Suprapubic skin (tissue), 4 donors: ENCODE measurements around the gene CLEC16A. TPM values are rescaled to one million over a fixed set of nuclear protein-coding genes. Genes with fewer than 3 reads are reported as not detected.
A peak's percentile ranks its signal among the peaks of the same experiment; 100 is the strongest.

Experiments used
- DNase-seq, 2 donors: peaks; one replicate each; pipeline ENCODE4 v3.0.0-alpha.2; 2019; ENCODE audit warnings: low spot score in 2 of 2
- H3K27ac ChIP-seq: fragments of 200-600 bp; sonication (generic); one replicate; pipeline ENCODE4 v1.5.1; 2019
- H3K27me3 ChIP-seq: fragments of 200-600 bp; sonication (generic); one replicate; pipeline ENCODE4 v1.5.1; 2019
- H3K36me3 ChIP-seq: fragments of 200-600 bp; sonication (generic); one replicate; pipeline ENCODE4 v1.5.1; 2019
- H3K4me1 ChIP-seq: fragments of 200-600 bp; sonication (generic); one replicate; pipeline ENCODE4 v1.5.1; 2019
- H3K4me3 ChIP-seq: fragments of 200-600 bp; sonication (generic); one replicate; pipeline ENCODE4 v1.5.1; 2019; ENCODE audit warnings: mild to moderate bottlenecking
- H3K9me3 ChIP-seq: fragments of 200-600 bp; sonication (generic); one replicate; pipeline ENCODE4 v1.5.1; 2019
- CTCF ChIP-seq, 2 donors: fragments of 200-600 bp in 1 of 2; fragments of 450-650 bp in 1 of 2; sonication (generic) in 1 of 2; IDR thresholded peaks; one replicate each; pipeline ENCODE4 v1.5.1; 2016 to 2019; ENCODE audit warnings: antibody characterized with exemption in 2 of 2, mild to moderate bottlenecking in 1 of 2, moderate library complexity in 1 of 2
- EP300 ChIP-seq: sonication (generic); formaldehyde crosslinking; IDR thresholded peaks from one replicate; pipeline ENCODE4 v1.6.1; 2017; ENCODE audit warnings: antibody characterized with exemption
- POLR2A ChIP-seq, 2 donors: fragments of 450-650 bp; IDR thresholded peaks; one replicate each; pipeline ENCODE4 v1.6.1; 2017; ENCODE audit warnings: antibody characterized with exemption in 2 of 2, mild to moderate bottlenecking in 2 of 2, moderate library complexity in 2 of 2
- POLR2AphosphoS5 ChIP-seq, 3 donors: sonication (generic); formaldehyde crosslinking; IDR thresholded peaks; one replicate each; pipeline ENCODE4 v1.6.1; 2017; ENCODE audit warnings: antibody characterized with exemption in 3 of 3
- WGBS: methylation state at CpG from one replicate; pipeline ENCODE4 v1.1.5; 2018; 5-methylcytosine and 5-hydroxymethylcytosine counted together
- total RNA-seq, 4 donors: library from RNA; depleted of rRNA; stranded (reverse); fragments of >200 nt; gene quantifications; one replicate each; pipeline ENCODE4 v1.1.0, GENCODE V29; 2016

Gene CLEC16A
- total RNA-seq, 4 donors from 2014 or later, result 37.2 to 62.3 (median 39.0) TPM

GRCh38 chr16:10938321-10938720, 6.0 kb upstream of the CLEC16A start:
- H3K4me3 ChIP-seq, result peak overlapping the region; percentile 31
- peak overlapping the region; percentile 50 for H3K27ac ChIP-seq

GRCh38 chr16:10938796-10939648, 5.3 kb upstream of the CLEC16A start:
- Histone ChIP-seq H3K27me3 (no peaks in the 10 kb centered on the region), H3K27ac (no peak overlapping the region), H3K9me3 (no peaks in the 10 kb centered on the region), H3K4me3 (peak overlapping the region; percentile 68), H3K36me3 (no peaks in the 10 kb centered on the region), H3K4me1 (peaks cover 89% of the 10 kb centered on the region)
- TF ChIP-seq CTCF (IDR thresholded peaks at IDR 0.05) (no peak), POLR2AphosphoS5 (IDR thresholded peaks at IDR 0.05) (no peak), EP300 (no peak), POLR2A (IDR thresholded peaks at IDR 0.05) (no peak)
- 42% methylated on average over 7 of the region's 7 CpGs for WGBS
- no peak for DNase-seq

More at GRCh38 chr16:10938321-10938720, 6.0 kb upstream of the CLEC16A start:
- no peaks in the 10 kb centered on the region for H3K9me3 ChIP-seq
- H3K4me1 ChIP-seq, result peaks cover 88% of the 10 kb centered on the region
- no peaks in the 10 kb centered on the region for H3K27me3 ChIP-seq
- no peak for TF ChIP-seq EP300
- H3K36me3 ChIP-seq, result no peaks in the 10 kb centered on the region
- DNase-seq, result no peak
- 40% methylated on average over 2 of the region's 7 CpGs for WGBS

- Histone ChIP-seq H3K36me3 (no peaks in the 10 kb centered on the region), H3K9me3 (no peaks in the 10 kb centered on the region), H3K27me3 (no peaks in the 10 kb centered on the region), H3K4me3 (peak overlapping the region; percentile 68), H3K4me1 (peaks cover 85% of the 10 kb centered on the region), H3K27ac (peak overlapping the region; percentile 20)
- 81% methylated on average over 7 of the region's 7 CpGs for WGBS
- no peak for TF ChIP-seq POLR2AphosphoS5 (IDR thresholded peaks at IDR 0.05)
- no peak for TF ChIP-seq POLR2A (IDR thresholded peaks at IDR 0.05)
- no peak for TF ChIP-seq EP300
- TF ChIP-seq CTCF (IDR thresholded peaks at IDR 0.05), result no peak
- no peak for DNase-seq
Measured at GRCh38 chr16:10939649-10940234, 4.6 kb upstream of the CLEC16A start.

GRCh38 chr16:10940501-10941079, 3.8 kb upstream of the CLEC16A start:
- Histone ChIP-seq H3K4me1 (peaks cover 85% of the 10 kb centered on the region), H3K36me3 (no peaks in the 10 kb centered on the region), H3K27me3 (no peaks in the 10 kb centered on the region), H3K27ac (peak overlapping the region; percentile 83), H3K9me3 (no peaks in the 10 kb centered on the region), H3K4me3 (peak overlapping the region; percentile 68)
- TF ChIP-seq POLR2AphosphoS5 (IDR thresholded peaks at IDR 0.05), result no peak
- TF ChIP-seq CTCF (IDR thresholded peaks at IDR 0.05), result no peak
- TF ChIP-seq EP300, result no peak
- TF ChIP-seq POLR2A (IDR thresholded peaks at IDR 0.05), result no peak
- DNase-seq, result no peak
- WGBS, result 25% methylated on average over 5 of the region's 8 CpGs

GRCh38 chr16:10941127-10941933, 3.0 kb upstream of the CLEC16A start:
- Histone ChIP-seq H3K9me3 (no peaks in the 10 kb centered on the region), H3K4me1 (peaks cover 86% of the 10 kb centered on the region), H3K36me3 (no peaks in the 10 kb centered on the region), H3K27ac (peak overlapping the region; percentile 83), H3K4me3 (peak overlapping the region; percentile 68), H3K27me3 (no peaks in the 10 kb centered on the region)
- TF ChIP-seq POLR2A (IDR thresholded peaks at IDR 0.05), result no peak
- no peak for TF ChIP-seq EP300
- no peak for TF ChIP-seq CTCF (IDR thresholded peaks at IDR 0.05)
- TF ChIP-seq POLR2AphosphoS5 (IDR thresholded peaks at IDR 0.05), result no peak
- 6% methylated on average over 8 of the region's 36 CpGs for WGBS
- no peak for DNase-seq
